ENCODE data around the gene ASTN2. TPM values are rescaled to one million over a fixed set of nuclear protein-coding genes. Genes with fewer than 3 reads are reported as not detected.

The ASTN2 gene
- total RNA-seq, 4 donors from 2014 or later = 3.3 to 10.2 (median 6.3) TPM

- no peaks in the 10 kb centered on the region for H3K4me1 ChIP-seq
- DNase-seq = no peak
Measured at GRCh38 chr9:116589392-116590354, 825.2 kb downstream of the ASTN2 start.

GRCh38 chr9:116587919-116588318 lies 826.9 kb downstream of the ASTN2 start:
- H3K4me1 ChIP-seq = no peaks in the 10 kb centered on the region

More at GRCh38 chr9:116589392-116590354, 825.2 kb downstream of the ASTN2 start:
- no peaks in the 10 kb centered on the region for H3K27me3 ChIP-seq
- H3K36me3 ChIP-seq = no peaks in the 10 kb centered on the region
- no peak overlapping the region for H3K4me3 ChIP-seq
- peaks cover 0 to 3% (median 0%) of the 10 kb centered on the region in 4 donors for H3K9me3 ChIP-seq
- H3K27ac ChIP-seq = no peak overlapping the region
- TF ChIP-seq POLR2A (IDR thresholded peaks at IDR 0.05) (no peak), CTCF (IDR thresholded peaks at IDR 0.05) (peak in 5 of 6 experiments; percentile 21 to 77 (median 45))

GRCh38 chr9:116585896-116586295 lies 829.0 kb downstream of the ASTN2 start:
- no peak for DNase-seq
- no peak for TF ChIP-seq POLR2A (IDR thresholded peaks at IDR 0.05)
- no peak for TF ChIP-seq CTCF (IDR thresholded peaks at IDR 0.05)
- Histone ChIP-seq H3K9me3 (peaks cover 0 to 3% (median 0%) of the 10 kb centered on the region in 4 donors), H3K27ac (no peak overlapping the region), H3K36me3 (no peaks in the 10 kb centered on the region), H3K4me1 (no peaks in the 10 kb centered on the region), H3K4me3 (no peak overlapping the region), H3K27me3 (no peaks in the 10 kb centered on the region)

More at GRCh38 chr9:116587919-116588318, 826.9 kb downstream of the ASTN2 start:
- Histone ChIP-seq H3K27me3 (no peaks in the 10 kb centered on the region), H3K27ac (no peak overlapping the region), H3K4me3 (no peak overlapping the region), H3K9me3 (peaks cover 0 to 3% (median 0%) of the 10 kb centered on the region in 4 donors), H3K36me3 (no peaks in the 10 kb centered on the region)
- TF ChIP-seq POLR2A (IDR thresholded peaks at IDR 0.05) = no peak
- TF ChIP-seq CTCF (IDR thresholded peaks at IDR 0.05) = no peak
- no peak for DNase-seq

GRCh38 chr9:116585204-116585603 lies 829.7 kb downstream of the ASTN2 start:
- no peaks in the 10 kb centered on the region for H3K27me3 ChIP-seq
- no peak for TF ChIP-seq POLR2A (IDR thresholded peaks at IDR 0.05)
- no peak for TF ChIP-seq CTCF (IDR thresholded peaks at IDR 0.05)
- peaks cover 0 to 3% (median 0%) of the 10 kb centered on the region in 4 donors for H3K9me3 ChIP-seq
- H3K36me3 ChIP-seq = no peaks in the 10 kb centered on the region
- no peak overlapping the region for H3K4me3 ChIP-seq
- DNase-seq = no peak
- no peak overlapping the region for H3K27ac ChIP-seq
- H3K4me1 ChIP-seq = no peaks in the 10 kb centered on the region

GRCh38 chr9:116580853-116581252 lies 834.0 kb downstream of the ASTN2 start:
- no peak overlapping the region for H3K4me3 ChIP-seq

More at GRCh38 chr9:116580853-116581252, 834.0 kb downstream of the ASTN2 start:
- Histone ChIP-seq H3K36me3 (no peaks in the 10 kb centered on the region), H3K4me1 (no peaks in the 10 kb centered on the region), H3K9me3 (no peaks in the 10 kb centered on the region), H3K27ac (no peak overlapping the region), H3K27me3 (no peaks in the 10 kb centered on the region)
- DNase-seq = no peak
- no peak for TF ChIP-seq POLR2A (IDR thresholded peaks at IDR 0.05)
- no peak for TF ChIP-seq CTCF (IDR thresholded peaks at IDR 0.05)

All from Peyer's patch (tissue), 4 donors.